ENCODE measurements around the gene STRA6.
"Not testable (repeated sequence)": the region's sequence is repeated elsewhere in the genome, so short reads cannot be mapped to it uniquely, and the experiment has no call there.

Gene STRA6

DNA sequence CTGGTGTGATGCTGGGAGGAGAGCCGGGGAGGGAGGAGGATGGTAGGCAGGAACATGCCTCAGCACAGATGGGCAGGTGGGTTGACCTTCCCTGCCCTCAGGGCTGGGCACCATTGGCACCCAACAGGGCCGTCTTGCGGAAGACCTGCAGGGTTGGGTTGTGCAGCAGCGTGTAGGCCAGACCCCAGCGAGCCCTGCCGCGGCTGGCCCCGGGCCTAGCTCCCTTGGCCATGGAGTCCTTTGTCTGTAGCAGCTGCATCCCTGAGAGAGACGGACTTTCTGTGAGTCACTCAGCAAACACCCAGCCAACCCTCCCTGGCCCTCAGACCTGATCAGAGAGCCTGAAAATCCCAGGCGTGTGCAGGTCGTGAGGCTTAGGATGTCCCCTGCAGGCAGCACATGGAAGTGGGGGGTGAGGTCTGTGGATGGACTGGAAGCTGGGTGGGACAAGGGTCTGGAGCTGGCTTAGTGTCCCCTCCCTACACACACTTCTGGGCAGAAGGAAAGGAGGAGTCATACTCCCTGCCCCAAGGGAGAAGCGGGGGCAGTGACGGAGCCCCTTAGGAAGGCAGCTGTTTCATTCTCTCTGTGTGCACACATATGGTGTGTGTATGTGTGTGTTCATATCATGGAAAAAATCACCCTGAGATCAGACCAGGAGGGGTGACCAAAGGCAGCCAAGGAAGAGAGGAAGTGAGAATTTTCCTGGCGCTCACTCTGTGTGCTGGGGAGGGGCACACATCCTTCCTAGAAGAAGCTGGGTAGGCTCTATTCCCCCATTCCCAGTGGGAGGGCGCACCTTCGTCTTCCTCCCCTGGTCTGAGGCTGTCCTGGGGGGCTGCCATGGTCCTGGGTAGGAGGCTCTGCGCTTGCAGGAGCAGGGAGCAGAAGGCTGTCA, 22.4 kb downstream of the STRA6 start:
- DNase-seq (ENCODE audit: low read depth in 2 of 2) = no peak

DNA sequence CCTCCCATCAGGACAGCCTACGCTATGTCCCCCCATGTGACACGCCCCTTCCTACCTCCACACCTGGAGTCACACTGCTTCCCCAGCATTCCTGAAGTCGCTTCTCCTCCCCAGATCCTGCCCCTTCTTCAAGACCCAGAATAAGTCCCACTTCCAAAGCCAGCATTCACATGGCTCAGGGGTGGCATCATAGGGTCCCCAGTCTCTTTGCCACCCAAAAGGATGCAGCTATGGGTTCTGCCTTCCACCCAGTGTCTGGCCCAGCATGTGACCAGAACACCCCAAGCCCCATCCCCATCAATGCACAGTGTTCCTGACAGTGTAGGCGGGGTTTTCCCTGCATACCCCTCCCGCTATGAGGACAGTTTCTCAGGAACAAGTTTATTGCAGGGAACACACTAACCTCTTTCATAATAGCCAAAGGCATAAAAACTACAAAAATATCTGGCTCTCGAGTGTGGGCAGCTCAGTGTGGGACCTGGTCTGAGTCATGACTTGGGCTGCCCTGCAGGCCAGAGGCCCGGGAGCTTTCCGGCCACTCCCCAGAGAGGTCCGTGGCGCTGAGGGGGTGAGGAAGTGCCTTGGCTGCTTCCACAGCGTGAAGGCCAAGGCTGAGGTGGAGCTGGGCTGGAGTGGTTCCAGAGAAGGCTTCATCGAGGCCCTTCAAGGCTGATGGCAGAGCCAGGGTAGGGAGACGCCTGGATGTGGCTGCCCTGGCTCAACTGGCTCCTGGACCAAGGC, 23.3 kb downstream of the STRA6 start:
- DNase-seq (ENCODE audit: low read depth in 2 of 2) = no peak

DNA sequence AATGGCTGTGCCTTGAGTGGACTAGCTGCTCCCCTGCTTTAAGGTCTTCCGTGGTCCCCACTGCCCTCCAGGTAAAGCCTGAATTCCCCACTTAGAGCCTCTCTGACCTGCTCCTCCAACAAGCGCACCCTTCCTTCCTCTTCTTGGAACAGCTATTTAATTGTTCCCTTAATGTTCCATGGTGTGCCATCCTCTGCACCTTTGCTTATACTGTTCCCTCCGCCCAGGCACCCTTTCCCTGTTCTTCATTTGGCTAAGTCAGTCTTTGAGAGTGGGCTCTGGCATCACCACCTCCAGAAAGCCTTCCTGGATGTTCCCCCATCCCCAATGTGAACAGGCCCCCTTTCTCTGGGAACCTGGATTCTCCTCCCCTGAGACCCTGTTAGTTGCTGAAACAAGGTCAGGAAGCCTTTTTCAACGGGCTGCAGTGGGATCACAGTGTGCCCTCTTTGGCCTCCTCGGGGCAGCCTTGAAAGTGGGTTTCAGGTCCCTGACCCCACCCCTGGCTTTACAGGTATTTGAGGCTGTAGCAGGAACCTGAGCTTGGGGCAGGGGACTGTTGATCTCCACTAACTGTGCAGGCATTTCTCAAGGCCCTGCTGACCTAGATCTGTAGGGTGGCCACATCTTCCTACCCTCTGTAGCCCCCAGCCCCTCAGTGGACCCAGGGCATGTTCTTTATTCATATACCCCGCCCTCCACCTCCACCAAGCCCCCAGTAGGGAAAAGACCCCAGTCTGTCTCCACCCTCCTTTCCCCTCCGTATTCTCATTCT, 24.1 kb downstream of the STRA6 start:
- no peak for DNase-seq (ENCODE audit: low read depth in 2 of 2)

DNA sequence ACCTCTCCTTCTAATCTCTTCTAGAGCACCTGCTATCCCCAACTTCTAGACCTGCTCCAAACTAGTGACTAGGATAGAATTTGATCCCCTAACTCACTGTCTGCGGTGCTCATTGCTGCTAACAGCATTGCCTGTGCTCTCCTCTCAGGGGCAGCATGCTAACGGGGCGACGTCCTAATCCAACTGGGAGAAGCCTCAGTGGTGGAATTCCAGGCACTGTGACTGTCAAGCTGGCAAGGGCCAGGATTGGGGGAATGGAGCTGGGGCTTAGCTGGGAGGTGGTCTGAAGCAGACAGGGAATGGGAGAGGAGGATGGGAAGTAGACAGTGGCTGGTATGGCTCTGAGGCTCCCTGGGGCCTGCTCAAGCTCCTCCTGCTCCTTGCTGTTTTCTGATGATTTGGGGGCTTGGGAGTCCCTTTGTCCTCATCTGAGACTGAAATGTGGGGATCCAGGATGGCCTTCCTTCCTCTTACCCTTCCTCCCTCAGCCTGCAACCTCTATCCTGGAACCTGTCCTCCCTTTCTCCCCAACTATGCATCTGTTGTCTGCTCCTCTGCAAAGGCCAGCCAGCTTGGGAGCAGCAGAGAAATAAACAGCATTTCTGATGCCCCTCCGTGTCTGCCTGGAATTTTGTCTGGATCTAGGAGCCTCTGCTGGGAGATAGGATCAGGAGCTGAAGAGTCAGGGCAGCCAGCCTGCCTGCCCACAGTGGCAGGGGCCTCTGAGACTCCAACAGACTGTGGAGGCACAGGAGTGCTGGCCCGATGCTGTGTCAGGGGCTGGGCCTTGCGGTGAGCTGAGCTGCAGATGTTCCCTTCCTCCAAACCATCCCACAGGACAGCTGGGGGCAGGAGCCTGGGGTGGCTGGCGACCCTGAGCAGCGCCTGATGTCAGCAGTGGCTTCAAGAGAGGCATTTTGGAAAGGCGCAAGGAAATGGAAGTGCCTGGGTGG, 26.0 kb downstream of the STRA6 start:
- DNase-seq (ENCODE audit: low read depth in 2 of 2) = no peak

DNA sequence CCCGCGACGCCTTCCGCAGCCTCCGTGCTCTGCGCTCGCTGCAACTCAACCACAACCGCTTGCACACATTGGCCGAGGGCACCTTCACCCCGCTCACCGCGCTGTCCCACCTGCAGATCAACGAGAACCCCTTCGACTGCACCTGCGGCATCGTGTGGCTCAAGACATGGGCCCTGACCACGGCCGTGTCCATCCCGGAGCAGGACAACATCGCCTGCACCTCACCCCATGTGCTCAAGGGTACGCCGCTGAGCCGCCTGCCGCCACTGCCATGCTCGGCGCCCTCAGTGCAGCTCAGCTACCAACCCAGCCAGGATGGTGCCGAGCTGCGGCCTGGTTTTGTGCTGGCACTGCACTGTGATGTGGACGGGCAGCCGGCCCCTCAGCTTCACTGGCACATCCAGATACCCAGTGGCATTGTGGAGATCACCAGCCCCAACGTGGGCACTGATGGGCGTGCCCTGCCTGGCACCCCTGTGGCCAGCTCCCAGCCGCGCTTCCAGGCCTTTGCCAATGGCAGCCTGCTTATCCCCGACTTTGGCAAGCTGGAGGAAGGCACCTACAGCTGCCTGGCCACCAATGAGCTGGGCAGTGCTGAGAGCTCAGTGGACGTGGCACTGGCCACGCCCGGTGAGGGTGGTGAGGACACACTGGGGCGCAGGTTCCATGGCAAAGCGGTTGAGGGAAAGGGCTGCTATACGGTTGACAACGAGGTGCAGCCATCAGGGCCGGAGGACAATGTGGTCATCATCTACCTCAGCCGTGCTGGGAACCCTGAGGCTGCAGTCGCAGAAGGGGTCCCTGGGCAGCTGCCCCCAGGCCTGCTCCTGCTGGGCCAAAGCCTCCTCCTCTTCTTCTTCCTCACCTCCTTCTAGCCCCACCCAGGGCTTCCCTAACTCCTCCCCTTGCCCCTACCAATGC, 27.1 kb downstream of the STRA6 start:
- no peak for DNase-seq (ENCODE audit: low read depth in 2 of 2)

DNA sequence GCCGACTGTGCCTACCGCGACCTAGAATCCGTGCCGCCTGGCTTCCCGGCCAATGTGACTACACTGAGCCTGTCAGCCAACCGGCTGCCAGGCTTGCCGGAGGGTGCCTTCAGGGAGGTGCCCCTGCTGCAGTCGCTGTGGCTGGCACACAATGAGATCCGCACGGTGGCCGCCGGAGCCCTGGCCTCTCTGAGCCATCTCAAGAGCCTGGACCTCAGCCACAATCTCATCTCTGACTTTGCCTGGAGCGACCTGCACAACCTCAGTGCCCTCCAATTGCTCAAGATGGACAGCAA, 27.7 kb downstream of the STRA6 start:
- DNase-seq (ENCODE audit: low read depth in 2 of 2) = no peak

DNA sequence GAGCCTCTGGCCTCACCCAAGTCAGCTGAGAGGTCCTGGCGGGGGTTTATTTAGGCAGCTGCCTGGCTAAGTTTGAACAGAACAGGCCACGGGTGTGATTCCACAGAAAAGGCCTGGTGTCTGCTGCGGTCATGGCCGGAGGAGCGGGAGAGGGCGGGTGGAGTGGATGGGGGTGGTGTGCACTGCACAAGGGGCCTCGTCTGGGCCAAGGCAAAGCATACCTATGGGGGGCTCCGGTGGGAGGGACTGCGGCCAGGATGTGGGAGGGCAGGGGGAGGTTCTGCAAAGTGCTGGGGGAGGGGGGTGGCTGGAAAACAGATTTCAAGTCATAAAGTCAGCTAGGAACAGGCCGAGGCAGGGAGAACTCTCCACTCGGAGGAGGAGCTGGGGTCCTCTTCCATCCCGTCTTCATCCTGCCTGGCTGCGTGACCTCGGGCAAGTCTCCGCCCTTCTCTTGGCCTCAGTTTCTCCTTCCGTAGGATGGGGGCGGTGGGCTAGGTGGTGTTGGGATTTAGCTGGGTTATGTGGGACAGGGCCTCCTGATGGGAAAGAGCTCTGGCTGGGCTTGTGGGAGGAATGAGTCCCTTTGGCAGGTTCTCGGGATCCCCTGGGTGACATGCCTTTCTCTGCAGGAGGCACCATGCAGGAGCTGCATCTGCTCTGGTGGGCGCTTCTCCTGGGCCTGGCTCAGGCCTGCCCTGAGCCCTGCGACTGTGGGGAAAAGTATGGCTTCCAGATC, 28.2 kb downstream of the STRA6 start:
- DNase-seq (ENCODE audit: low read depth in 2 of 2) = no peak

DNA sequence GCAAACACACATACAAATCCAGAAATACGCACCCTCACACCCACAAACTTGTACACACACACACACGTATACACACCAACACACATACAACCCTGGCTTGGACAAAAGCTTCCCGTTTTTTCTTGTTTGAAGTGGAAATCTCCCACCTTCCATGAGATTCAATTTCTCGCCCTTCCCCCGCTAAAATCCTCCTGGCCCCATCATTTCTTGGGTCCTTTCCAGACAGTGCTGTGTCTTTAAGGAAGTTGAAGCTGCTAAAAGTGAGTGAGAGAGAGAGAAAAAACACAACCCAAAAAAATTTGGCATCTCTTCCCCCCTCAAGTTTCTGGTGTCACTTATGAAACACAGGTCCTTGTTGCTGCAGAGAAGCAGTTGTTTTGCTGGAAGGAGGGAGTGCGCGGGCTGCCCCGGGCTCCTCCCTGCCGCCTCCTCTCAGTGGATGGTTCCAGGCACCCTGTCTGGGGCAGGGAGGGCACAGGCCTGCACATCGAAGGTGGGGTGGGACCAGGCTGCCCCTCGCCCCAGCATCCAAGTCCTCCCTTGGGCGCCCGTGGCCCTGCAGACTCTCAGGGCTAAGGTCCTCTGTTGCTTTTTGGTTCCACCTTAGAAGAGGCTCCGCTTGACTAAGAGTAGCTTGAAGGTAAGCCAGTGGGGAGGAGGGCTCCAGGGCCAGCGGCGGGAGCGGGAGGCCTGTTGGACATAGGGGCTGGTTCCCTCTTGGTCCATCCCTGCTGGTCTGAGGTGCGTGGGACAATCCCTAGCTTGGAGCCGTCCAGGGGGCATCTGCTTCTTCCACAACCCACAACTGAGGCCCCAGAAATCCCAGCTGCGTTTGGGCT, 29.0 kb downstream of the STRA6 start, which contains the start of gene ISLR:
Gene ISLR (plus strand): TSS at position 331 of the 839 bp plus-strand sequence. CDS start 1,149 bp downstream, outside the sequence.
- no peak for DNase-seq (ENCODE audit: low read depth in 2 of 2)

DNA sequence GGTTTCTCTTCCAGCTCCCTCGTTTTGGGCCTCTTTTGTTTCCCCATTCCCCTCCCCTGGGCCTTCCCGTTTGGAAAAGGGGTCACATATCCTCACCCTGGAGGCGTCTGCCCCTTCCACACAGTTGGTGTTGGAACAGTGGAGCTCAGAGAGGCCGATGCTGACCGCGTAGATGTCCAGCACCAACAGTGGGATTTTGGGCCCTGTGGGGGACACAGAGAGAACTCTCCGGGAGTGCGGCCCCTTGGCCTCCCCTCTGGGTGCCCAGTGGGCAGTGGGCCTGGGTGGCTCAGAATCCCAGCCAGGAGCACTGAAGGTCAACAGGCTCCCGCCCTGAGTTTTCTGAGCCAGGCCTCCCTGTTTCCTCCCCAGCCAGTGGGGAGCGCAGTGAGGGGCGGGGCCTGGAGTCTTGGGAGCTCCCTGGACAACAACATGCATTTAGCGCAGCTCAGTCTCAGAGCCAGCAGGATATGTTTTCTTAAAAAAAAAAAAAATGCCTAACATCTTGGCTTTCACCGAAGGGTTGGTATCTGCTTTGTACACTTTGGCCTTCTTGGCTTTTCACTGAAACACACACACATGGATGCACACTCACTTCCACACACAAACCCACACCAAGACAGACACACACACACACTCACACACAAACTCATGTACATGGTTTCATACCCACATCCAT, 29.7 kb downstream of the STRA6 start:
- no peak for DNase-seq (ENCODE audit: low read depth in 2 of 2)

DNA sequence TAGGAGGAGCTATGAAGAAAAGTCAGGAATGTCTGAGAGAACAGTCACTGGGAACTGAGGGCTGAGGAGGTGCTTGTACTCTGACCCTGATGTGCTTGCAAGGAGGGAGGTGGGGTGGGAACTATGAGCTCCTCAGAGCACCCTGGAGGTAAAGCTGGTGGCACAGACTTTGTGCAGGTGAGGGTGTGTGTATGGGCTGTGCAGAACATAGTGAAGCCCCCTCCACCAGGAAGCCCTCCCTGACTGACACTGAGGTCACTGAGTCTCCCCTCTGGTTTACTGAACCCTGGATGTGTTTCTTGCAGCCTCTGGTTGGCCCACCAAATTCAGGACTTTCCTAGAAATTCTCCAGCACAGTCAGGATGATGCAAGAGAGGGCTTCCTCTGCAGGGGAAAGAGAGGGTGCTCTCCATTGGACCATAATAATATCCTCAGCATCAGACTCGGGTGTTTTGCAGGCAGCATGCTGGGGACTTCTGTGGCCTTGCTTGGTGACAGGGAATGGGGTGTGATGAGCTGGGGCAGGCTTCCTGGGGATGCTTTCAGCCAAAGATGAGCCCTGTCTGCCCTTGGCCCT, 30.5 kb downstream of the STRA6 start:
- DNase-seq (ENCODE audit: low read depth in 2 of 2) = no peak

DNA sequence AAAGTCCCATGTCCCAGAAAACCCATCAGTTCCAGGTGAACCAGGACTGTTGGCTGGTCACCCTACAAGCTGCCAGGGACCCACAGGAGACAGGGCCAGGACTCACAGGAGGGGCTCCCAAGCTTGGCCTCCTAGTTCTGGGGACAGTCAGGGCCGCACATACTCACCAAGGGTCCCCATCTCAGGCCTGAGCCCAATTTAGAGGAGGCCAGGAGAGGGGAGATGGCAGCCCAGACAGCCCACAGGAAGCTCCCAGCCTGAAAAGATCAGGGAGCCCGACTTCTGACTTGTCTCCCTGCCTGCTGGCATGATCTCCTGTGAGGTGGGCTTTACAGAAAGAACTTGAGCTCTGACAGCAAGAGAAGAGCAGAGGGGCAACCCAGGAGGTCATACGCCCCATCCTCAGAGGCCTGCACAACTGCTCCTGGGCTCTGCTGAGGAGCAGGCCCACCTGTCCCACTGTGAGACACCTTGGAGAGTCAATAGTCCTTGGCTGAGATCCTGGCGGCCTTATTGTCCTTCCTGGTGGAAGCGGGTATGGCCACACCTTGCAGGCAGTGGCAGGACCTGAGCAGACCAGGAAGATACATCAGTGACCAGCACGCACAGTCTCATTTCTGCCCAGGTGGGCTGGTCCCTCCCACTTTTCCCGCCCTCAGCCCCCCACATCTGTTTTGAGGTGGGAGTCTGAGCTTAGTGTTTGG, 31.6 kb downstream of the STRA6 start:
- DNase-seq (ENCODE audit: low read depth in 2 of 2) = no peak

DNA sequence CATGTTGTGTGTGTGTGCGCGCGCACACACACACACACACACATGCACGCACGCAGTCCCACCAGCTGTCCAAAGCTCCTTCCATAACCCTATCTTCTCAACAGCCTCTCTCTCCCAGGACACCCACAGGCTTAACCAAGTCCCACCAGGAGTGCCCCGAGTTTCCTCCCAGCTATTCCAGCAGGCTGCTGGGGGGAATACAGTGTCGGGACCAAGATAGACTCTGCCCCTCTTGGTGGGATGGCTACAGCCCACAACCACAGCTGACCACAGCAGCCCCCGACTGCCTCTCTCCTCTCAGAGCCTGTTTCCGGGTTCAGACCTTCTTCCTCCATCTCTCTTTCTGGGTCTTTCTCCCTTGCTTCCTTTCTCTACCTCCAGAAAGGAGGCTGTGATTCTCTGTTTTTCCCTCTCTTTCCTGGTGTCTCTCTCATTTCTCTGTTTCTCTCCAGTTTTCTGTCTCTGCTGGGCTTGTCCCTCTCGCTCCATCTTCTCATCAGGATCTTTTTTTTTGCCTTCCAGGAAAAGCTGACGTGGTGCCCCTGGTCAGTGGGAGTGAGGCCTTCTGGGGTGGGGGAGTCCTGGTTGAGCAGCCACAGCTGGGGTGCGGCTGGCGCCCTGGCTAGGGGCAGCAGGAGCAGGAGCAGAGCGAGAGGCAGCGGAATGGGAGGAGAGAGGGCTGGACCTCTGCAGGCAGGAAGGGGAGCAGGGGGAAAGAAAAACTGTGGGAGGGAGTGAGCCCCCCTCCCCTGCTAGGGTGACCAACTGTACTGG, 32.3 kb downstream of the STRA6 start:
- DNase-seq (ENCODE audit: low read depth in 2 of 2) = no peak

DNA sequence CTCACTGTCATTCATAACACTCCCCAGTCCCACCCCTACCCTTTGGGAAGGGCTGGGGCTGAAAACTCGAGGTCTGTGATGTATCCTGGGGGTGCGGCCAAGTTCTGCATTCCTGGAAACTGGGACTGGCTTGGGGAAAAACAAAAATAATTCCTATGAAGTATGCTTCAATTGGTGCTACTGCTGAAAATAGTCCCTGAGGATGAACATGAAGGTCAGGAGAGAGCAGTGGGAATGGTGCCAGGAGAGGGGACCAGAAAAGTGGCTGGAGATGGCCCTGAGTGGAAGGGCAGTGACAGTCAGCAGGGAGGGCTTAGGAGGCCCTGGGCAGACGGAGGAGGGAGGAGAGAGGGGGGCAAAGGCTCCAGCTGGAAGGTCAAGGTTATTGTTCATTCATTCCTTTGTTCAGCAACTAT, 33.9 kb downstream of the STRA6 start:
- DNase-seq (ENCODE audit: low read depth in 2 of 2) = no peak

DNA sequence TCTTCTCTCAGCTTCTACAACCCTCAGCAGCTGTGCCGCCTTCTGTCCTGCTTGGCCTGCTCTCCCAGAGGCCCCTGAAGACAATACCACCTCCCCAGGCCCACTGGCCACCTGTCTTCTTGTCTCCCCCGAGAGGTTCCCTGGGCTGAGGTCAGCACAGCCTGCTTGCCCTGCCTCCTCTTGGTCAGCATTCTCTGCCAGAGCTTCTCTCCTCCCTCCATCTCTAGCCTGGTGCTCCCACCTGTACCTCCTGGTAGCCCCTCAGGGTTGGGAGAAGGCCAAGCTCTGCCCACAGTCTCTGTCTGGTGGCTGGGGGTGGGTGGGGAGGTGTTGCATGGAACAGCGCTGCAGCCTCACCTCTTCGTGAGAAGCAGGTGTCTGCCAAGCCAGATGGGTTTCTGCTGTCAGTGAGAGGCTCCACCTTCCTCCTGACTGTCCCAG, 34.7 kb downstream of the STRA6 start:
- no peak for DNase-seq (ENCODE audit: low read depth in 2 of 2)

DNA sequence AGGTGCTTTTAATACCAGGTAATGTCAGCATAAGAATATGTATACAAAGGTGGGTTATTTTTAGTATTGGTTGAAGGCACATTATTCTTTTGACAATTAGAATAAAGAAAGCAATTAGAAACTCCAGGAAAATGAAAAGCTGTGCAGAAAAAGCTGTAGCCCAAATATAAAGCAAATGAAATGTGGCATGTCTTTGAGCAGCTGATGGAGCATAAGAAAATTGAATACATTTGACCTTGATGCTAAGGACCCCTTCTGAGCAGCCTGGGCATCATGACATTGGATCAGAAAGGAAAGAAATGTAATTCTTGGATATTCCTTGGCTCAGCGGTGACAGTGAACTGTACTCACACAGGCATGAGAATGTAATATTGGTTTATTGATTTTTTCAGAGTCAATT, 37.1 kb downstream of the STRA6 start:
- no peak for DNase-seq (ENCODE audit: low read depth in 2 of 2)

DNA sequence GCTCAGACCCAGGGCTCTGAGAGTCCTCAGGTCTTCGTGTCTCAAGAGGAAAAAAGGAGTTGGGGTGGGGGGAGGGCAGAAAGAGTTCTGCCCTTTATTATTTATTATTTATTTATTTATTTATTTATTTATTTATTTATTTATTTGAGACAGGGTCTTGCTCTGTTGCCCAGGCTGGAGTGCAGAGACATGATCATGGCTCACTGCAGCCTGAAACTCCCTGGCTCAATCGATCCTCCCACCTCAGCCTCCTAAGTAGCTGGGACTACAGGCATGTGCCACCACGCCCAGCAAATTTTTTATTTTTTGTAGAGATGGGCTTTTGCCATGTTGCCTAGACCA, 40.4 kb downstream of the STRA6 start:
- not testable (repeated sequence) for DNase-seq (ENCODE audit: low read depth in 2 of 2)

Measured in activated CD4-positive, alpha-beta T cell treated with anti-CD3 and anti-CD28 coated beads for 24 hours (primary cell).